Neural progenitor cell (in vitro differentiated cells): ENCODE data around the gene CDH13. TPM values are rescaled to one million over a fixed set of nuclear protein-coding genes. Genes with fewer than 3 reads are reported as not detected.

ENCODE experiments used
- DNase-seq: peaks from one replicate; pipeline ENCODE4 v3.0.0-alpha.2; 2016; ENCODE audit warnings: low spot score
- H2AFZ ChIP-seq: fragments of 200-600 bp; sonication (generic); replicated peaks from 2 replicates; pipeline ENCODE4 v1.6.1; 2016; ENCODE audit warnings: antibody characterized with exemption
- H3F3A ChIP-seq: fragments of 200-600 bp; sonication (generic); 2 replicates; pipeline ENCODE4 v1.6.1; 2016; ENCODE audit warnings: antibody characterized with exemption, low read depth
- H3K27ac ChIP-seq: fragments of 200-600 bp; sonication (generic); 2 replicates; pipeline ENCODE4 v1.5.1; 2016; ENCODE audit warnings: mild to moderate bottlenecking
- H3K27me3 ChIP-seq: fragments of 200-600 bp; sonication (generic); 2 replicates; pipeline ENCODE4 v1.6.1; 2016; ENCODE audit warnings: mild to moderate bottlenecking, moderate library complexity
- H3K36me3 ChIP-seq: fragments of 200-600 bp; sonication (generic); 2 replicates; pipeline ENCODE4 v1.5.1; 2016
- H3K4me1 ChIP-seq: fragments of 200-600 bp; sonication (generic); 2 replicates; pipeline ENCODE4 v1.6.1; 2016; ENCODE audit warnings: mixed run types
- H3K4me2 ChIP-seq: fragments of 200-600 bp; sonication (generic); 2 replicates; pipeline ENCODE4 v1.6.1; 2016
- H3K4me3 ChIP-seq: fragments of 200-600 bp; sonication (generic); 2 replicates; pipeline ENCODE4 v1.5.1; 2016
- H3K79me2 ChIP-seq: fragments of 200-600 bp; sonication (generic); 2 replicates; pipeline ENCODE4 v1.6.1; 2016; ENCODE audit warnings: low read depth
- H3K9ac ChIP-seq: fragments of 200-600 bp; sonication (generic); 2 replicates; pipeline ENCODE4 v1.6.1; 2016
- H3K9me3 ChIP-seq: fragments of 200-600 bp; sonication (generic); 2 replicates; pipeline ENCODE4 v1.5.1; 2016; ENCODE audit warnings: low read depth
- H4K20me1 ChIP-seq: fragments of 200-600 bp; sonication (generic); 2 replicates; pipeline ENCODE4 v1.6.1; 2016; ENCODE audit warnings: low read depth
- H3K27ac Mint-ChIP-seq: 3 replicates; pipeline ENCODE4 v1.8.0; 2021; ENCODE audit warnings: mixed read lengths
- H3K27me3 Mint-ChIP-seq: 2 replicates; pipeline ENCODE4 v1.8.0; 2022; ENCODE audit warnings: low read depth, mild to moderate bottlenecking, inconsistent platforms, moderate library complexity, mixed read lengths; ENCODE audit not compliant: insufficient read depth
- H3K36me3 Mint-ChIP-seq: 3 replicates; pipeline ENCODE4 v1.8.0; 2021; ENCODE audit warnings: mixed read lengths
- H3K4me1 Mint-ChIP-seq: 3 replicates; pipeline ENCODE4 v1.8.0; 2021; ENCODE audit warnings: mixed read lengths
- H3K4me3 Mint-ChIP-seq: 3 replicates; pipeline ENCODE4 v1.8.0; 2021; ENCODE audit warnings: mild to moderate bottlenecking, moderate library complexity, mixed read lengths
- H3K9me3 Mint-ChIP-seq: 3 replicates; pipeline ENCODE4 v1.8.0; 2020; ENCODE audit warnings: mixed read lengths
- EZH2 ChIP-seq: fragments of 200-600 bp; sonication (generic); IDR thresholded peaks from 2 replicates; pipeline ENCODE4 v1.6.1; 2017; ENCODE audit warnings: antibody characterized with exemption, mild to moderate bottlenecking, moderate library complexity
- EZH2phosphoT487 ChIP-seq: fragments of 200-600 bp; sonication (generic); IDR thresholded peaks from 2 replicates; pipeline ENCODE4 v1.6.1; 2017; ENCODE audit warnings: antibody characterized with exemption
- total RNA-seq: library from RNA; depleted of rRNA; stranded (reverse); fragments of >200 nt; gene quantifications from 2 replicates; pipeline ENCODE4 v1.2.3, GENCODE V29; 2015; ENCODE audit warnings: low replicate concordance
- TF ChIP-seq, protein P1 (sequence below): fragments of 200-600 bp; sonication (generic); IDR thresholded peaks from 2 replicates; pipeline ENCODE4 v1.5.1; 2017; ENCODE audit warnings: antibody characterized with exemption, mild to moderate bottlenecking

The CDH13 gene
- total RNA-seq, 1 donor from 2014 or later, result 3.0 TPM

GRCh38 chr16:82598771-82599170 lies 28.0 kb upstream of the CDH13 start:
- no peaks in the 10 kb centered on the region for H3K27me3 ChIP-seq
- peaks cover 5% of the 10 kb centered on the region for H3K4me1 Mint-ChIP-seq
- H3K79me2 ChIP-seq, result no peaks in the 10 kb centered on the region
- H3K9ac ChIP-seq, result no peak overlapping the region
- H3K4me3 ChIP-seq, result no peak overlapping the region
- no peak overlapping the region for H2AFZ ChIP-seq
- H3K4me3 Mint-ChIP-seq, result no peak overlapping the region
- peak; percentile 26 for DNase-seq
- peak overlapping the region; percentile 20 for H3K4me2 ChIP-seq
- H4K20me1 ChIP-seq, result no peaks in the 10 kb centered on the region
- peaks cover 8% of the 10 kb centered on the region for H3K4me1 ChIP-seq
- peaks cover 3% of the 10 kb centered on the region for H3K27me3 Mint-ChIP-seq
- no peaks in the 10 kb centered on the region for H3K36me3 Mint-ChIP-seq
- H3K27ac ChIP-seq, result no peak overlapping the region
- no peaks in the 10 kb centered on the region for H3K9me3 ChIP-seq
- H3K36me3 ChIP-seq, result no peaks in the 10 kb centered on the region
- peaks cover 9% of the 10 kb centered on the region for H3K9me3 Mint-ChIP-seq
- no peak for TF ChIP-seq EZH2phosphoT487
- no peak for TF ChIP-seq EZH2
- TF ChIP-seq, protein P1, sequence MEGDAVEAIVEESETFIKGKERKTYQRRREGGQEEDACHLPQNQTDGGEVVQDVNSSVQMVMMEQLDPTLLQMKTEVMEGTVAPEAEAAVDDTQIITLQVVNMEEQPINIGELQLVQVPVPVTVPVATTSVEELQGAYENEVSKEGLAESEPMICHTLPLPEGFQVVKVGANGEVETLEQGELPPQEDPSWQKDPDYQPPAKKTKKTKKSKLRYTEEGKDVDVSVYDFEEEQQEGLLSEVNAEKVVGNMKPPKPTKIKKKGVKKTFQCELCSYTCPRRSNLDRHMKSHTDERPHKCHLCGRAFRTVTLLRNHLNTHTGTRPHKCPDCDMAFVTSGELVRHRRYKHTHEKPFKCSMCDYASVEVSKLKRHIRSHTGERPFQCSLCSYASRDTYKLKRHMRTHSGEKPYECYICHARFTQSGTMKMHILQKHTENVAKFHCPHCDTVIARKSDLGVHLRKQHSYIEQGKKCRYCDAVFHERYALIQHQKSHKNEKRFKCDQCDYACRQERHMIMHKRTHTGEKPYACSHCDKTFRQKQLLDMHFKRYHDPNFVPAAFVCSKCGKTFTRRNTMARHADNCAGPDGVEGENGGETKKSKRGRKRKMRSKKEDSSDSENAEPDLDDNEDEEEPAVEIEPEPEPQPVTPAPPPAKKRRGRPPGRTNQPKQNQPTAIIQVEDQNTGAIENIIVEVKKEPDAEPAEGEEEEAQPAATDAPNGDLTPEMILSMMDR, result no peak
- no peak overlapping the region for H3K27ac Mint-ChIP-seq
- H3F3A ChIP-seq, result peaks cover 7% of the 10 kb centered on the region

GRCh38 chr16:82601989-82602640 lies 24.7 kb upstream of the CDH13 start:
- H3K4me3 ChIP-seq, result no peak overlapping the region
- H3K79me2 ChIP-seq, result no peaks in the 10 kb centered on the region
- H3F3A ChIP-seq, result peaks cover 7% of the 10 kb centered on the region
- H3K4me1 Mint-ChIP-seq, result peaks cover 14% of the 10 kb centered on the region
- no peak overlapping the region for H3K27ac ChIP-seq
- H3K4me3 Mint-ChIP-seq, result no peak overlapping the region
- no peaks in the 10 kb centered on the region for H3K9me3 ChIP-seq
- peaks cover 21% of the 10 kb centered on the region for H3K4me1 ChIP-seq
- no peak overlapping the region for H2AFZ ChIP-seq
- no peaks in the 10 kb centered on the region for H3K27me3 ChIP-seq
- no peak overlapping the region for H3K9ac ChIP-seq
- H3K9me3 Mint-ChIP-seq, result peaks cover 6% of the 10 kb centered on the region
- H3K4me2 ChIP-seq, result no peak overlapping the region
- H3K36me3 ChIP-seq, result no peaks in the 10 kb centered on the region
- H4K20me1 ChIP-seq, result no peaks in the 10 kb centered on the region
- no peaks in the 10 kb centered on the region for H3K36me3 Mint-ChIP-seq
- H3K27me3 Mint-ChIP-seq, result peaks cover 6% of the 10 kb centered on the region
- no peak for DNase-seq
- TF ChIP-seq EZH2phosphoT487 (no peak), EZH2 (no peak)
- TF ChIP-seq, protein P1, result no peak
- H3K27ac Mint-ChIP-seq, result no peak overlapping the region

DNA sequence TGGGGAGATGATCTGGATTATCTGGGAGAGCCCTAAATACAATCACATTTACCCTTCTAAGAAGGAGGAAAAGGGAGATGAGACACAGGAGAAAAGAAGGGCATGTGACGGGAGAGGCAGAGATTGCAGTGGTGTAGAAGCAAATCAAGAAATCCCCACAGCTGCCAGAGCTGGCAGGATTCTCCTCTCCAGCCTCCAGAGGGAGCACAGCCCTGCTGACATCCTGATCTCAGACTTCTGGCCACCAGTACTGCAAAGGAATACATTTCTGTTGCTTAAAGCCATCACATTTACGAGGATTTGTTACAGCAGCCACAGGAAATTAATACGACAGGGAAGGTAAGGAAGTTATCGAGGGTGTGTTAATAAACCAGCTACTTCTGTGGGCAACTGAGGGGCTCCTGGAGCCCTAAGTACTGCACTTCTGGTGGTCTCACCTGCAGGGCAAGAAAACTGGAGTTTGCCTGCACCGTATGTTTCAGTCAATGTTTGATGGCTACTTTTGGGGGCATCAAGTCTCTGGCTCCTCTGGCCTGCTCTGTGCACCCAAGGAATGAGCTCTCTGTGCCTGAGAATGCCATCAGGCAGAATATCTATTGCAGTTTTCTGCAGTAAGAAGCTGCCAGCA lies 22.9 kb upstream of the CDH13 start:
- peak overlapping the region; percentile 22 for H3K27ac Mint-ChIP-seq
- peaks cover 6% of the 10 kb centered on the region for H3K27me3 Mint-ChIP-seq
- peaks cover 16% of the 10 kb centered on the region for H3K4me1 ChIP-seq
- no peak overlapping the region for H3K4me3 ChIP-seq
- no peak overlapping the region for H3K9ac ChIP-seq
- H4K20me1 ChIP-seq, result no peaks in the 10 kb centered on the region
- H3K4me1 Mint-ChIP-seq, result peaks cover 14% of the 10 kb centered on the region
- no peaks in the 10 kb centered on the region for H3K9me3 ChIP-seq
- H3K36me3 ChIP-seq, result no peaks in the 10 kb centered on the region
- H3K36me3 Mint-ChIP-seq, result no peaks in the 10 kb centered on the region
- peak overlapping the region; percentile 65 for H2AFZ ChIP-seq
- H3K4me3 Mint-ChIP-seq, result no peak overlapping the region
- peaks cover 5% of the 10 kb centered on the region for H3K9me3 Mint-ChIP-seq
- H3K79me2 ChIP-seq, result no peaks in the 10 kb centered on the region
- H3K27me3 ChIP-seq, result no peaks in the 10 kb centered on the region
- peaks cover 3% of the 10 kb centered on the region for H3F3A ChIP-seq
- H3K4me2 ChIP-seq, result no peak overlapping the region
- no peak overlapping the region for H3K27ac ChIP-seq
- DNase-seq, result peak; percentile 72
- TF ChIP-seq EZH2, result no peak
- TF ChIP-seq, protein P1, result peak; percentile 60
